Measurements from ENCODE around the gene MRPL38. TPM values are rescaled to one million over a fixed set of nuclear protein-coding genes. Genes with fewer than 3 reads are reported as not detected.

MRPL38 gene
- total and polyA plus RNA-seq, 2 of the 8 experiments (the other 6 are each of a cell fraction or from before 2014, with no cell fraction given), result 78.4 to 125 TPM

- no peak for TF ChIP-seq KDM1A (IDR thresholded peaks at IDR 0.05; ENCODE audit: borderline replicate concordance, low read length)
- no peak for TF ChIP-seq HDAC2 (IDR thresholded peaks at IDR 0.05; ENCODE audit: borderline replicate concordance in 1 of 2, low read depth in 2 of 2, low read length in 2 of 2)
- no peak for TF ChIP-seq GTF2F1 (IDR thresholded peaks at IDR 0.05; ENCODE audit: borderline replicate concordance, low read depth, low read length)
- no peak for TF ChIP-seq SUZ12 (IDR thresholded peaks at IDR 0.05; ENCODE audit: low read length)
- TF ChIP-seq CTBP2 (IDR thresholded peaks at IDR 0.05; ENCODE audit: borderline replicate concordance, insufficient read depth, insufficient read length, low read length), result no peak
- no peak for TF ChIP-seq BCL11A (IDR thresholded peaks at IDR 0.05; ENCODE audit: low read depth in 2 of 2, low read length in 2 of 2)
- no peak for TF ChIP-seq MAFK (IDR thresholded peaks at IDR 0.05; ENCODE audit: low read depth, low read length)
These were observed 11.2 kb downstream of the MRPL38 start (continued) for GRCh38 chr17:75893305-75894048.
